Effector CD8-positive, alpha-beta T cell (primary cell): ENCODE results near the gene ITPRIPL2.

Experiments used
- DNase-seq: peaks from one replicate; lab custom pipeline; 2025; lab: John Stamatoyannopoulos, UW

Gene ITPRIPL2

GRCh38 chr16:19119564-19119963 lies 5.8 kb downstream of the ITPRIPL2 start:
- no peak for DNase-seq

- DNase-seq = no peak
These were observed 9.9 kb downstream of the ITPRIPL2 start for GRCh38 chr16:19123535-19124178.

GRCh38 chr16:19126300-19126699 lies 12.5 kb downstream of the ITPRIPL2 start:
- no peak for DNase-seq

GRCh38 chr16:19127205-19127604 lies 13.4 kb downstream of the ITPRIPL2 start:
- DNase-seq = no peak

- no peak for DNase-seq
These were observed 13.9 kb downstream of the ITPRIPL2 start for GRCh38 chr16:19127674-19128131.

GRCh38 chr16:19128454-19129200 lies 14.9 kb downstream of the ITPRIPL2 start:
- DNase-seq = no peak

GRCh38 chr16:19130385-19130784 lies 16.6 kb downstream of the ITPRIPL2 start:
- DNase-seq = no peak

- DNase-seq = no peak
These were observed 17.4 kb downstream of the ITPRIPL2 start for GRCh38 chr16:19130852-19131824.

- no peak for DNase-seq
These were observed 18.1 kb downstream of the ITPRIPL2 start for GRCh38 chr16:19131825-19132218.

- no peak for DNase-seq
These were observed 18.5 kb downstream of the ITPRIPL2 start for GRCh38 chr16:19132255-19132654.

- DNase-seq = no peak
These were observed 19.1 kb downstream of the ITPRIPL2 start for GRCh38 chr16:19132898-19133297.

GRCh38 chr16:19133600-19133999 lies 19.8 kb downstream of the ITPRIPL2 start:
- no peak for DNase-seq

GRCh38 chr16:19135201-19135842 lies 21.6 kb downstream of the ITPRIPL2 start:
- DNase-seq = no peak

- no peak for DNase-seq
These were observed 22.2 kb downstream of the ITPRIPL2 start for GRCh38 chr16:19135896-19136438.

GRCh38 chr16:19136549-19137196 lies 22.9 kb downstream of the ITPRIPL2 start:
- no peak for DNase-seq

- DNase-seq = no peak
These were observed 23.7 kb downstream of the ITPRIPL2 start for GRCh38 chr16:19137201-19138128.

GRCh38 chr16:19138601-19139000 lies 24.8 kb downstream of the ITPRIPL2 start:
- no peak for DNase-seq

- DNase-seq = no peak
These were observed 25.8 kb downstream of the ITPRIPL2 start for GRCh38 chr16:19139436-19140091.

GRCh38 chr16:19140396-19140795 lies 26.6 kb downstream of the ITPRIPL2 start:
- no peak for DNase-seq
